ENCODE measurements around the gene TM9SF2.
"Not testable (repeated sequence)": the region's sequence is repeated elsewhere in the genome, so short reads cannot be mapped to it uniquely, and the experiment has no call there.

The TM9SF2 gene

GRCh38 chr13:99536023-99536422 is 34.8 kb downstream of the TM9SF2 start:
- DNase-seq (ENCODE audit: low read depth in 2 of 2) = no peak

- no peak for DNase-seq (ENCODE audit: low read depth in 2 of 2)
Measured at GRCh38 chr13:99540530-99540929, 39.3 kb downstream of the TM9SF2 start.

- DNase-seq (ENCODE audit: low read depth in 2 of 2) = peak; percentile 16 to 28
Measured at GRCh38 chr13:99542788-99543406, 41.6 kb downstream of the TM9SF2 start.

GRCh38 chr13:99545361-99545760 is 44.1 kb downstream of the TM9SF2 start:
- no peak for DNase-seq (ENCODE audit: low read depth in 2 of 2)

- DNase-seq (ENCODE audit: low read depth in 2 of 2) = no peak
Measured at GRCh38 chr13:99545979-99546378, 44.7 kb downstream of the TM9SF2 start.

GRCh38 chr13:99546878-99547277 is 45.6 kb downstream of the TM9SF2 start:
- DNase-seq (ENCODE audit: low read depth in 2 of 2) = no peak

- DNase-seq (ENCODE audit: low read depth in 2 of 2) = no peak
Measured at GRCh38 chr13:99548448-99548847, 47.2 kb downstream of the TM9SF2 start.

GRCh38 chr13:99553033-99553432 is 51.8 kb downstream of the TM9SF2 start:
- no peak for DNase-seq (ENCODE audit: low read depth in 2 of 2)

GRCh38 chr13:99555149-99555548 is 53.9 kb downstream of the TM9SF2 start:
- DNase-seq (ENCODE audit: low read depth in 2 of 2) = no peak

GRCh38 chr13:99556867-99557443 is 55.7 kb downstream of the TM9SF2 start:
- DNase-seq (ENCODE audit: low read depth in 2 of 2) = no peak

- DNase-seq (ENCODE audit: low read depth in 2 of 2) = no peak
Measured at GRCh38 chr13:99558570-99559180, 57.4 kb downstream of the TM9SF2 start.

GRCh38 chr13:99559560-99559959 is 58.3 kb downstream of the TM9SF2 start:
- DNase-seq (ENCODE audit: low read depth in 2 of 2) = no peak

GRCh38 chr13:99563404-99563803 is 62.1 kb downstream of the TM9SF2 start:
- no peak for DNase-seq (ENCODE audit: low read depth in 2 of 2)

- no peak for DNase-seq (ENCODE audit: low read depth in 2 of 2)
Measured at GRCh38 chr13:99564386-99564785, 63.1 kb downstream of the TM9SF2 start.

- no peak for DNase-seq (ENCODE audit: low read depth in 2 of 2)
Measured at GRCh38 chr13:99565478-99566124, 64.3 kb downstream of the TM9SF2 start.

GRCh38 chr13:99566125-99567083 is 65.1 kb downstream of the TM9SF2 start:
- no peak for DNase-seq (ENCODE audit: low read depth in 2 of 2)

- DNase-seq (ENCODE audit: low read depth in 2 of 2) = not testable (repeated sequence)
Measured at GRCh38 chr13:99568901-99569300, 67.6 kb downstream of the TM9SF2 start.

GRCh38 chr13:99572131-99572530 is 70.9 kb downstream of the TM9SF2 start:
- no peak for DNase-seq (ENCODE audit: low read depth in 2 of 2)

- DNase-seq (ENCODE audit: low read depth in 2 of 2) = no peak
Measured at GRCh38 chr13:99572921-99573320, 71.6 kb downstream of the TM9SF2 start.

GRCh38 chr13:99575376-99576120 is 74.3 kb downstream of the TM9SF2 start:
- DNase-seq (ENCODE audit: low read depth in 2 of 2) = no peak
